Nephron progenitor cell (in vitro differentiated cells): ENCODE data around the gene PRDX2.
"Not testable (repeated sequence)": the region's sequence is repeated elsewhere in the genome, so short reads cannot be mapped to it uniquely, and the experiment has no call there.

ENCODE experiments used
- DNase-seq: peaks from one replicate; pipeline ENCODE4 v3.0.0; 2021
- H3K27ac Mint-ChIP-seq: 2 replicates; pipeline ENCODE4 v1.8.0; 2021; ENCODE audit warnings: mild to moderate bottlenecking, moderate library complexity, mixed read lengths
- H3K27me3 Mint-ChIP-seq: 2 replicates; pipeline ENCODE4 v1.8.0; 2021; ENCODE audit warnings: mild to moderate bottlenecking, low read depth, mixed read lengths; ENCODE audit not compliant: poor library complexity
- H3K36me3 Mint-ChIP-seq: 2 replicates; pipeline ENCODE4 v1.8.0; 2021; ENCODE audit warnings: low read depth, mixed read lengths
- H3K4me1 Mint-ChIP-seq: 2 replicates; pipeline ENCODE4 v1.8.0; 2021; ENCODE audit warnings: mixed read lengths
- H3K4me3 Mint-ChIP-seq: 2 replicates; pipeline ENCODE4 v1.8.0; 2021; ENCODE audit warnings: mild to moderate bottlenecking, moderate library complexity, mixed read lengths
- H3K9me3 Mint-ChIP-seq: 2 replicates; pipeline ENCODE4 v1.8.0; 2021; ENCODE audit warnings: mild to moderate bottlenecking, moderate library complexity, mixed read lengths
- TF ChIP-seq, protein P1 (sequence below): fragments of 200-600 bp; sonication (generic); IDR thresholded peaks from 2 replicates; pipeline ENCODE4 v1.5.0; 2021; ENCODE audit warnings: antibody characterized with exemption

Gene PRDX2

DNA sequence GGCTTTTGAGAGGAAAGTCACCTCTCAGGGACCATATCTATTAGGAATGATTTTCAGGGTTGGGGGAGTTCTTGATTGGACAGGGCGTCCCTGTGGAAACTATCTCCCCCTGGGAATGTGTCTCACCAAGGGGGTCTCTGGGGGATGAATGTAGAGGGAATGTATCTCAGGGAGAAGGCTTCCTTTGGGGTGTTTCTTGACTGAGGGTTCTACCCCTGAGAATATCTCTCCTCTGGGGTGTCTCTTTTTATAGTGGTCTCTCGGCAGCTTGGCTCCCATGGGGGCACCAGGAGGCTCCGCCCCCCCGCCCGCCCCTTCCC, 31.8 kb upstream of the PRDX2 start:
- TF ChIP-seq, protein P1, sequence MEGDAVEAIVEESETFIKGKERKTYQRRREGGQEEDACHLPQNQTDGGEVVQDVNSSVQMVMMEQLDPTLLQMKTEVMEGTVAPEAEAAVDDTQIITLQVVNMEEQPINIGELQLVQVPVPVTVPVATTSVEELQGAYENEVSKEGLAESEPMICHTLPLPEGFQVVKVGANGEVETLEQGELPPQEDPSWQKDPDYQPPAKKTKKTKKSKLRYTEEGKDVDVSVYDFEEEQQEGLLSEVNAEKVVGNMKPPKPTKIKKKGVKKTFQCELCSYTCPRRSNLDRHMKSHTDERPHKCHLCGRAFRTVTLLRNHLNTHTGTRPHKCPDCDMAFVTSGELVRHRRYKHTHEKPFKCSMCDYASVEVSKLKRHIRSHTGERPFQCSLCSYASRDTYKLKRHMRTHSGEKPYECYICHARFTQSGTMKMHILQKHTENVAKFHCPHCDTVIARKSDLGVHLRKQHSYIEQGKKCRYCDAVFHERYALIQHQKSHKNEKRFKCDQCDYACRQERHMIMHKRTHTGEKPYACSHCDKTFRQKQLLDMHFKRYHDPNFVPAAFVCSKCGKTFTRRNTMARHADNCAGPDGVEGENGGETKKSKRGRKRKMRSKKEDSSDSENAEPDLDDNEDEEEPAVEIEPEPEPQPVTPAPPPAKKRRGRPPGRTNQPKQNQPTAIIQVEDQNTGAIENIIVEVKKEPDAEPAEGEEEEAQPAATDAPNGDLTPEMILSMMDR: no peak
- DNase-seq: no peak
- H3K36me3 Mint-ChIP-seq: no peaks in the 10 kb centered on the region
- no peak overlapping the region for H3K27ac Mint-ChIP-seq
- peaks cover 20% of the 10 kb centered on the region for H3K4me1 Mint-ChIP-seq
- H3K27me3 Mint-ChIP-seq: peaks cover 94% of the 10 kb centered on the region
- H3K9me3 Mint-ChIP-seq: no peaks in the 10 kb centered on the region
- H3K4me3 Mint-ChIP-seq: peak overlapping the region; percentile 61

DNA sequence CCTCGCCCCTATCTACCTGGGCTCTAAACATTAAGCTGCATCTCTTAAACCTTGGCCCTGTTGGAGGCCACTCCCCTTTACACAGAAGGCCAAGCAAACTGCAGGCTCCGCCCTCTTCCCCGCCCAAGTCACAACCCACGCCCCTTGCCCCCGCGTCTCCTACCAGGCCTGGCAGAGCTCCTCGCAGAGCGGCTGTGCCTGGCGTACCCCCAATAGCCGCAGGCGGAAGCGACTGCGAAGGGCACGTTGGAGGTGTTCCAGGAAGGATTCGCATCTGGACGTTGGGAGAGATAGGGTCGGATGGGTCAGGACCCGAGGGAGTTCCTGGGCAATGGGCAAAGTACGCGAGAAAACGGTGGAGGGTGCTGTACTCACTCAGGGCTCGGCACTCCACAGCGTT, 26.9 kb upstream of the PRDX2 start:
- peaks cover 14% of the 10 kb centered on the region for H3K4me1 Mint-ChIP-seq
- peaks cover 4% of the 10 kb centered on the region for H3K9me3 Mint-ChIP-seq
- peak; percentile 69 for DNase-seq
- no peaks in the 10 kb centered on the region for H3K36me3 Mint-ChIP-seq
- no peak overlapping the region for H3K27ac Mint-ChIP-seq
- H3K4me3 Mint-ChIP-seq: no peak overlapping the region
- H3K27me3 Mint-ChIP-seq: peaks cover 87% of the 10 kb centered on the region
- TF ChIP-seq, protein P1: no peak

DNA sequence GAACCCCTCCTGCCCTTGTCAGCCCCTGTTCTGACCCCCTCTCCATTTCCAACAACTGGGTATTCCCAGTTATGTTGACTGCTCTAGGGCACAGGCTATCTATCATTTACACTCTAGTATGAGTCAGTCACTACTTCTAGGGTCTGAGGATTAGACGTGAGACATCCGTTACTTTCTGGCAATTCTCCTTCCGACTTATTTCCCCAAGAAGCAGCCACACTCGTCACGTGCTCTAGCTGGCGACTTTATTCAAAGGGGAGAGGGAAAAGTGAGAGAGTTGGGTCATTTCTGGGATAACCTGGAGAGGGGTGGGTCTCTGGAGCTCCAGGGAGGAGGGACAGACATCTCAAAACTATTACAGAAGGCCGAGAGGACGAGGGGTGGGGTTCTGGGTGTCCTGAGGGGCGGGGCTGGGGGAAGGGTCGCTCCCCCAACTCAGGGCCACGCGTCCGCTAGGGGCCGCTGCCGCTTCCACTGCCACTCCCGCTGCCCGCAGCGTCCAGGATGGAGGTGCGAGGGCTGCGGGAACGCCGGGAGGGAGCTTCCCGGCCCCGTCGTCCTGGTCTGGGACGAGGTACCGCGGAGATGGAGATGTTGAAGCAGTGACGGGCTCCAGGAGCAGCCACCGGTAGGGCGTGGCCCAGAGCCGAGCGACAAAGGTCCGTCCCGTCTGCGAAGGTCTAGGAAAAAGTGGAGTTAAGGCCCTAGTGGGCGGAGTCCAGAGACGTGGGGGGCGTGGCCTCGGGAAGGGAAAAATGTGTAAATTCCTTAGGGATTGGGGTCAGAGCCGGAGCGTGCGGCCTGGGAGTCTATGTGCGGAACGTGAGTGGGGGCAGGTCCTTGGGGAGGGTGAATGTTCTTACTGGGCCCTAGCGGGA, 23.9 kb upstream of the PRDX2 start:
- no peak overlapping the region for H3K27ac Mint-ChIP-seq
- TF ChIP-seq, protein P1: peak; percentile 72
- H3K36me3 Mint-ChIP-seq: no peaks in the 10 kb centered on the region
- H3K27me3 Mint-ChIP-seq: peaks cover 67% of the 10 kb centered on the region
- peak overlapping the region; percentile 52 for H3K4me3 Mint-ChIP-seq
- H3K9me3 Mint-ChIP-seq: peaks cover 8% of the 10 kb centered on the region
- peaks cover 5% of the 10 kb centered on the region for H3K4me1 Mint-ChIP-seq
- peak; percentile 84 for DNase-seq

DNA sequence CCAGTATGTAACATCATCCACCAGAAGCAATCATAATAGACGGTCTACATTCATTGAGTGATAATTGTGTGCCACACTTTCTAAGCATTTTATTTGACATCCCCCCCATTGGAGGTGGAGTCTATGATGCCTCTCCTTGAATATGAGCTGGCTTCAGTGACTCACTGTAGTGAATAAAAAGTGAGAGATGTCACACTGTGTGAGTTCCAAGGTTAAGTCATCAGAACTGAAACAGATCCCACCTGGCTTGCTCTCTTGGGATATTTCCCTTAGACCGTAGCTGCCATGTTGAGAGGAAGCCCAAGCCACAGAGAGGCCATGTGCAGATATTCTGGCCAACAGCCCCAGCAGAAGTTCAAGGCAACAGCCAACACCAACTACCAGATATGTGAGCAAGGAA, 20.2 kb upstream of the PRDX2 start:
- peaks cover 35% of the 10 kb centered on the region for H3K27me3 Mint-ChIP-seq
- peaks cover 5% of the 10 kb centered on the region for H3K4me1 Mint-ChIP-seq
- H3K36me3 Mint-ChIP-seq: no peaks in the 10 kb centered on the region
- H3K9me3 Mint-ChIP-seq: peaks cover 8% of the 10 kb centered on the region
- TF ChIP-seq, protein P1: no peak
- H3K27ac Mint-ChIP-seq: no peak overlapping the region
- H3K4me3 Mint-ChIP-seq: no peak overlapping the region
- DNase-seq: no peak

DNA sequence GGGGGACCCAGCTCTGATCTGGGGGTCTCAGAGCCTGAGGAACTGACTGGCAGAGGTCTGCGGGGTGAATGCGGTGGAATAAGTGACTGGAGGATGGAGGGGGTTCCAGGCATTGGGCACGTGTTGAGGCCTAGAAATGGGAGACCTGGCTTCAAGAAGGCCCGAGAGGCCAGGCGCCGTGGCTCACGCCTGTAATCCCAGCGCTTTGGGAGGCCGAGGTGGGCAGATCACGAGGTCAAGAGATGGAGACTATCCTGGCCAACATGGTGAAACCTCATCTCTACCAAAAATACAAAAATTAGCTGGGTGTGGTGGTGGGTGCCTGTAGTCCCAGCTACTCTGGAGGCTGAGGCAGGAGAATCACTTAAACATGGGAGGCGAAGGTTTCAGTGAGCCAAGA, 16.2 kb upstream of the PRDX2 start:
- H3K4me1 Mint-ChIP-seq, DNase-seq, H3K9me3 Mint-ChIP-seq, H3K4me3 Mint-ChIP-seq: not testable (repeated sequence)
- peaks cover 12% of the 10 kb centered on the region for H3K27me3 Mint-ChIP-seq
- H3K27ac Mint-ChIP-seq: peak overlapping the region; percentile 90
- peaks cover 21% of the 10 kb centered on the region for H3K36me3 Mint-ChIP-seq

DNA sequence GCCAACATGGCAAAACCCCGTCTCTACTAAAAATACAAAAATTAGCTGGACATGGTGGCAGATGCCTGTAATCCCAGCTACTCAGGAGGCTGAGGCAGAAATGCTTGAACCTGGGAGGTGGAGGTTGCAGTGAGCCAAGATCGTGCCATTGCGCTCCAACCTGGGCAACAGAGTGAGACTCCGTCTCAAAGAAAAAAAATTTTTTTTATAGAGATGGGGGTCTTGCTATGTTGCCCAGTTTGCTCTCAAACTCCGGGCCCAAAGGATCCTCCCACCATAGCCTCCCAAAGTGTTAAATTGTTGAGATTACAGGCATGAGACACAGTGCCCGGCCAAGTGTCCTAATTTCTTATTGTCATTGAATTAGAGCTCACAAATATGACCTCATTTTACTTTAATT, 15.6 kb upstream of the PRDX2 start:
- Mint-ChIP-seq H3K27ac (peak overlapping the region; percentile 90), H3K27me3 (peaks cover 12% of the 10 kb centered on the region), H3K36me3 (peaks cover 27% of the 10 kb centered on the region)
- H3K4me1 Mint-ChIP-seq, DNase-seq, H3K9me3 Mint-ChIP-seq, H3K4me3 Mint-ChIP-seq: not testable (repeated sequence)

DNA sequence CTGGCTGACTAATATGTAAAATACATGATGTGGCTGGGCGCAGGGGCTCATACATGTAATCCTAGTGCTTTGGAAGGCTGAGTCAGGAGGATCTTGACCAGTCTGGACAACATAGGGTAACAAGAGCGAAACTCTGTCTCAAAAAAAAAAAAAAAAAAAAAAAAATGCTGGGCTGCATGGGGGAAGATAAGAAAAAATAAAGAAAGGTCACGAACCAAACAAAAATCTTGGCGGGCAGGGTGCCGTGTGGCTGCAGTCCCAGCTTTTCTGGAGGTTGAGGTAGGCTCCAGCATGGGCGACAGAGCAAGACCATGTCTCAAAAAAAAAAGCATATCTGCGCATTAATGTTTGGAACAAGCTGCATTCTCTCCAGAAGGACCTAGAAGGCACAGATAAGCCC, 13.5 kb upstream of the PRDX2 start:
- Mint-ChIP-seq H3K27me3 (peaks cover 2% of the 10 kb centered on the region), H3K36me3 (peaks cover 27% of the 10 kb centered on the region), H3K4me3 (no peak overlapping the region), H3K9me3 (no peaks in the 10 kb centered on the region), H3K27ac (peak overlapping the region; percentile 51), H3K4me1 (no peaks in the 10 kb centered on the region)
- TF ChIP-seq, protein P1: no peak
- no peak for DNase-seq
